ENCODE data around the gene UTS2R.

Gene UTS2R

DNA sequence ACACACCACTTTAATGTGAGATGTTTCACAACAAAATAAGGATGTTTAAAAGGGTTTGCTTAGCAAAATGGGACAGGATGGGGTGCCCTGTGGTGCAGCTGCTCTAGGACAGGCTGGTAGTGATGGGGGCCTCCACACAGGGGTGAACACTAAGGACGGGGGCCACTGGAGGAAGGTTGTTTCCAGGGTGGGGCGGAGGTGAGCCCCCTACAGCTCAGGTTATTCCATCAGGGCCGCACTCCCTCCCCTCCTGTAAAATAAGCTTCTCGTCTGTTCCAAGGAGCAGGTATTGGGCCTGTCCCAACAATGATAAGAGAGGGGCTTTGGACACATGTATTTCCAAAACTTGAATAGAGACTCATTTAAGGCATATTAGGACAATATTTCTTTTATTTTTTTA is 44.7 kb downstream of the UTS2R start:
- TF ChIP-seq, protein P1, sequence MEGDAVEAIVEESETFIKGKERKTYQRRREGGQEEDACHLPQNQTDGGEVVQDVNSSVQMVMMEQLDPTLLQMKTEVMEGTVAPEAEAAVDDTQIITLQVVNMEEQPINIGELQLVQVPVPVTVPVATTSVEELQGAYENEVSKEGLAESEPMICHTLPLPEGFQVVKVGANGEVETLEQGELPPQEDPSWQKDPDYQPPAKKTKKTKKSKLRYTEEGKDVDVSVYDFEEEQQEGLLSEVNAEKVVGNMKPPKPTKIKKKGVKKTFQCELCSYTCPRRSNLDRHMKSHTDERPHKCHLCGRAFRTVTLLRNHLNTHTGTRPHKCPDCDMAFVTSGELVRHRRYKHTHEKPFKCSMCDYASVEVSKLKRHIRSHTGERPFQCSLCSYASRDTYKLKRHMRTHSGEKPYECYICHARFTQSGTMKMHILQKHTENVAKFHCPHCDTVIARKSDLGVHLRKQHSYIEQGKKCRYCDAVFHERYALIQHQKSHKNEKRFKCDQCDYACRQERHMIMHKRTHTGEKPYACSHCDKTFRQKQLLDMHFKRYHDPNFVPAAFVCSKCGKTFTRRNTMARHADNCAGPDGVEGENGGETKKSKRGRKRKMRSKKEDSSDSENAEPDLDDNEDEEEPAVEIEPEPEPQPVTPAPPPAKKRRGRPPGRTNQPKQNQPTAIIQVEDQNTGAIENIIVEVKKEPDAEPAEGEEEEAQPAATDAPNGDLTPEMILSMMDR (IDR thresholded peaks at IDR 0.05; ENCODE audit: extremely low read depth, missing control alignments): no peak
- no peak for DNase-seq (ENCODE audit: low spot score)

DNA sequence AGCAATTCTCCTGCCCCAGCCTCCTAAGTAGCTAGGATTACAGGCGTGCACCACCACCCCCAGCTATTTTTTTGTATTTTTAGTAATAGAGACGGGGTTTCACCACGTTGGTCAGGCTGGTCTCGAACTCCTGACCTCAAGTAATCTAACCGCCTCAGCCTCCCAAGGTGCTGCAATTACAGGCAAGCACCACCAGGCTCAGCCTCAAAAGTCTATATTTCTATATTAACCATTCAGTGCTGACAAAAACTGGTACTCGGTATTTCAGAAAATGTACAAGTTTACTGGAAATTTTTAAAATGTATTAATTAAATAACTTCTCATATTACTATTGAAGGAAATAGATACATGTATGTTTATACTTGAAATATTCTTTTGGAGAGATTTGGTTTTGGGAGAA is 45.2 kb downstream of the UTS2R start:
- TF ChIP-seq, protein P1 (IDR thresholded peaks at IDR 0.05; ENCODE audit: extremely low read depth, missing control alignments): no peak

DNA sequence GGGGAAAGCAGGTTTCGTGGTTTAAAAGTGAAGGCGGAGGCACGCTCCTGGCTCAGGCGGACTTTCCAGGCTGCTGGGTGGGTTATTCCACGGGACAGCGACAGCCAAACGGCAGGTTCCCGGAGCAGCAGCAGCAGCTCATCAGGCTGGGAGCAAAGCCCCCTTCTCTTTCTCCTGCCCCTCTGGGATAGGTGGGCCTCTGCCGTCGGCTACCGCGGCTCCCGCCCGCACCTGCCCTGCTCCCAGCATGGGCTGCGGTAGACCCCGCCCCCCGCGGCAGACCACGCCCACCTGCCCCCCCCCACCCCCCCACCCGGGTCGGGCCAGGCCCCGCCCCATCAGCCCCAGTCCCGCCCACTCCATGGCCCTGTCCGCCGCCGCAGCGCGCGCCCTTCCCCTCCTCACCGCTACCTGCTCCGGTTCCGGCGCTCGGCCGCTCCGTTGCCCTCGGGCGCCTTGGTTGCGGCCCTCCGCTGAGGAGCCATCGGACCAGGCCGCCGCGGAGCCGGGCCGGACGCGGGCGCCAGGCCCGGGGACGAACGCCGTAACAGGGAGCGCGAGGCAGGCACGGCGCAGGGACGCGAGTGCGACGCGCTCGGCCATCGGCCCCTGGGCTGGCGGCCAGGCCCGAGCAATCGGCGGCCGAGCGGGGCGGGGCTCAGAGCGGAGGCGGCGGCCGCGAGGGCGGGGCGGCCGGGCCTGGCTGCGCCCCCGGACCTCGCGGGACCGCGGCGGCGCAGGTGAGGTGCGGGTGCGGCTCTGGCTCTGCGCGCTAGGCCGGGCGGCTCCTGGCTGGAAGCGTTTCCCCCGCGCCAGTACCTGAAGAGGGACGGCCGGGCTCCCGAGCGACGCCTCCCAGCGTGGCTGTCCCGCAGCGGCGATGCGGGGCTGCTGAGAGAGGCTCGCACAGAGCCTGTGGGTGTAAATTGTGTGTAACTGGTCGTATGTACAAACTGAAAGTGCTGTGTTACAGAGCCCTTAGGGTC is 46.7 kb downstream of the UTS2R start, which contains the start of the genes HEXD and OGFOD3:
Gene HEXD (plus strand): TSS at position 347 of the 986 bp plus-strand sequence. CDS start 1,453 bp downstream, outside the sequence.
Gene OGFOD3 (minus strand): TSS at position 586 of the 986 bp plus-strand sequence. CDS start 101 bp downstream, at position 485.
- peak; percentile 99 for DNase-seq (ENCODE audit: low spot score)
- TF ChIP-seq, protein P1 (IDR thresholded peaks at IDR 0.05; ENCODE audit: extremely low read depth, missing control alignments): no peak

More for the DNA sequence above, 45.2 kb downstream of the UTS2R start:
- no peak for DNase-seq (ENCODE audit: low spot score)

DNA sequence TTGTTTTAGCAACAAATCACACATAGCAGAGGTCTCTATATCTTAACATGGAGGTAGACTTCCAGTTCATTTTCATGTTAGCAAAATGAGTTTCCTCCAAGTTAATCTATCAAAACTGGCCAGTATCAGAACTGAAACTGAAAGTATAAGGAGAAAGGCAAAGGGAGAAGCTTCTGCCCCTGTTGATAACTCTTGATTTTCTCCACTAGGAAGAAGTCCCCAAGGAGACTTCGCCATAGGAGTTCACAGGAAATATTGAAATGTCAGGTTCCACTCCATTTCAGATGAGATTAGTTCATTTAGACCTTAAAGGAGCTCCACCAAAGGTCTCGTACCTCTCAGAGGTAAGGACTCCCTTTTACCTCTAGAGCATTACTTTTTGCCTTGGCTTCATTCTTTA is 48.0 kb downstream of the UTS2R start:
- DNase-seq (ENCODE audit: low spot score): no peak
- TF ChIP-seq, protein P1 (IDR thresholded peaks at IDR 0.05; ENCODE audit: extremely low read depth, missing control alignments): no peak

DNA sequence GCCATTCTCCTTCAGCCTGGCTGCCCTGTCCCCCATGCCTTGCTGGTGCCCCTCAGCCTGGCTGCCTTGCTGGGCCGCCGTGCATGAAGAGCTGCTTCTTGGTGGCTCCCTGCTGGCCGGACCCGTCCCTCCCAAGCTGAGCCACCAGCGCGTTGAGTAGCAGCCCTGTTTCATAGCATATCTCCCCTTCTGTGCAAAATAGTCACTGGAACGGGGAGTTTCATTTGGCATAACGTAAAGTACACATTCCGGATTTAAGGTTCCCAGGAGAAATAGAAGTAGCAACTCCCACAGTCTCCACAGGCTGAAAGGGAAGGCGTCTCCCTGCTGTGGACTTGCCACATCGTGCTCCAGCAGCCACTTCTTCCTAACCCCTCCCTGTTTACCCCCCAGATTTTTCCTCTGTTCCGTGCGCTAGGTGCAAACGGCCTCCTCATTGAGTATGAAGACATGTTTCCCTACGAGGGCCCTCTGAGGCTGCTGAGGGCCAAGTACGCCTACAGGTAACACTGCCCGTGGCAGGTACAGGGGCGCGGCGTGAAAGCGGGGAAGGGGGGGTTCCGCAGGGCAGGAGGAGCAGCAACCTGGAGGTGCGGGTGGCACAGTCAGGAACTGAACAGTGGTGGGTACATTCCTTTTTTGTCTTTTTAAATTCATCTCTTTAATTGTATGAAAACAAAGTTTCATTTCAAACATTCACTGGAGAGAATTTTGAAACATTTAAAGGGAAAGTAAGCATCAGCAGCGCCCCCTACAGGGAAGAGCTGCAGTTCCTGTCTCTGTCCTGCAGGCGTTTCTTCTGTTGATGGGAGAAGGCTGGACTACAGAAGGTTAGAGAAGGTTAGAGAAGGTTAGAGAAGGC is 52.7 kb downstream of the UTS2R start:
- DNase-seq (ENCODE audit: low spot score): peak; percentile 69

DNA sequence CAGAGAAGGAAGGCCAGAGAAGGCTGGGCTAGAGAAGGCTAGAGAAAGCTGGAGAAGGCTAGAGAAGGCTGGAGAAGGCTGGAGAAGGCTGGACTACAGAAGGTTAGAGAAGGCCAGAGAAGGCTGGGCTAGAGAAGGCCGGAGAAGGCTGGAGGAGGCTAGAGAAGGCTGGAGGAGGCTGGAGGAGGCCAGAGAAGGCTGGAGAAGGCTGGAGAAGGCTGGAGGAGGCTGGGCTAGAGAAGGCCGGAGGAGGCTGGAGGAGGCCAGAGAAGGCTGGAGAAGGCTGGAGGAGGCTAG is 53.2 kb downstream of the UTS2R start:
- DNase-seq (ENCODE audit: low spot score): no peak
- TF ChIP-seq, protein P1 (IDR thresholded peaks at IDR 0.05; ENCODE audit: extremely low read depth, missing control alignments): no peak

More for the DNA sequence above, 52.7 kb downstream of the UTS2R start:
- TF ChIP-seq, protein P1 (IDR thresholded peaks at IDR 0.05; ENCODE audit: extremely low read depth, missing control alignments): peak; percentile 52
